K562 (cell line): ENCODE measurements around the gene LRP2. TPM values are rescaled to one million over a fixed set of nuclear protein-coding genes. Genes with fewer than 3 reads are reported as not detected.

Experiments used
- ATAC-seq: fragments of 200-7000 bp; cut with Tn5 transposase; 3 replicates; pipeline ENCODE4 v1.9.1; 2020; ENCODE audit warnings: moderate library complexity
- BruUV-seq: library from RNA; stranded (reverse); fragments of 400-500 nt; replicated peaks from 2 replicates; lab custom pipeline; 2021; lab: Mats Ljungman, UMichigan
- CTCF ChIA-PET: fragments of 300-600 bp; formaldehyde crosslinking; extraction: SDS; loops from one replicate; lab custom pipeline; 2021; ENCODE audit warnings: low intra/inter-chr PET ratio; lab: Yijun Ruan, JAX
- POLR2A ChIA-PET: fragments of 300-600, 350-650 bp; sonication (Branson Sonifier 250); formaldehyde crosslinking; extraction: SDS; loops from one replicate; lab custom pipeline; 2021; ENCODE audit warnings: antibody characterized with exemption, inconsistent platforms; lab: Yijun Ruan, JAX
- DNase-seq, 4 experiments: peaks; one replicate each; pipeline versions ENCODE4 v3.0.0 to v3.0.0-alpha.2; 2011 to 2018; ENCODE audit warnings: low spot score in 3 of 4, mixed read lengths in 3 of 4; ENCODE audit errors: extremely low read depth in 1 of 4
- FAIRE-seq: peaks from 2 replicates; lab custom pipeline; 2011; peaks lifted over from hg19 to GRCh38; lab: Jason Lieb, UNC
- H2AFZ ChIP-seq: 2 replicates; pipeline ENCODE4 v1.6.0; 2011; ENCODE audit warnings: low read depth, low read length, control low read depth, inconsistent platforms
- H3K27ac ChIP-seq: fragments of 200-600 bp; 3 replicates; pipeline ENCODE4 v1.8.0; 2011; ENCODE audit warnings: low read depth, mild to moderate bottlenecking, control low read depth, inconsistent platforms, low read length, moderate library complexity, mixed read lengths; ENCODE audit errors: extremely low read depth
- H3K27me3 ChIP-seq, 2 experiments: fragments of 300-600 bp in 1 of 2; 2 replicates in 1 of 2; 3 replicates in 1 of 2; pipeline versions ENCODE4 v1.6.0 to v1.8.0; 2011; ENCODE audit warnings: inconsistent platforms in 2 of 2, low read length in 2 of 2, mild to moderate bottlenecking in 1 of 2, mixed read lengths in 1 of 2, moderate library complexity in 1 of 2; ENCODE audit not compliant: control insufficient read depth in 2 of 2, insufficient read depth in 2 of 2
- H3K36me3 ChIP-seq: fragments of 300-600 bp; 3 replicates; pipeline ENCODE4 v1.8.0; 2011; ENCODE audit warnings: mild to moderate bottlenecking, low read length, inconsistent platforms; ENCODE audit not compliant: control insufficient read depth, insufficient read depth
- H3K4me1 ChIP-seq, 2 experiments: fragments of 200-600 bp in 1 of 2; replicated peaks in 1 of 2; 2 replicates in 1 of 2; 3 replicates in 1 of 2; pipeline versions ENCODE4 v1.5.1 to v1.8.0; 2011; ENCODE audit warnings: inconsistent platforms in 2 of 2, low read length in 2 of 2, mild to moderate bottlenecking in 1 of 2, mixed read lengths in 1 of 2, moderate library complexity in 1 of 2; ENCODE audit not compliant: control insufficient read depth in 2 of 2, insufficient read depth in 2 of 2
- H3K4me2 ChIP-seq: 2 replicates; pipeline ENCODE4 v1.6.1; 2011; ENCODE audit warnings: low read length, control low read depth, inconsistent platforms, mixed read lengths; ENCODE audit not compliant: insufficient read depth
- H3K4me3 ChIP-seq: fragments of 200-600 bp; sonication (generic), shearing (Covaris generic); 2 replicates; pipeline ENCODE4 v1.5.1; 2016; ENCODE audit warnings: control low read depth, inconsistent platforms
- H3K79me2 ChIP-seq: fragments of 200-600 bp; 3 replicates; pipeline ENCODE4 v1.8.0; 2011; ENCODE audit warnings: low read length, inconsistent platforms; ENCODE audit not compliant: control insufficient read depth, insufficient read depth
- H3K9ac ChIP-seq, 2 experiments: 2 replicates each; pipeline versions ENCODE4 v1.6.0 to v1.6.1; 2011; ENCODE audit warnings: low read depth in 2 of 2, low read length in 2 of 2, control low read depth in 1 of 2, inconsistent platforms in 1 of 2, mild to moderate bottlenecking in 1 of 2, mixed read lengths in 1 of 2; ENCODE audit not compliant: insufficient read depth in 1 of 2
- H3K9me1 ChIP-seq: one replicate; pipeline ENCODE4 v1.6.0; 2011; ENCODE audit warnings: inconsistent platforms, mild to moderate bottlenecking, low read length, moderate library complexity; ENCODE audit not compliant: control insufficient read depth, insufficient read depth
- H3K9me3 ChIP-seq: replicated peaks from 2 replicates; pipeline ENCODE4 v1.5.1; 2011; ENCODE audit warnings: low read depth, low read length, inconsistent platforms; ENCODE audit not compliant: control insufficient read depth, insufficient read depth
- H4K20me1 ChIP-seq: replicated peaks from 2 replicates; pipeline ENCODE4 v1.6.1; 2011; ENCODE audit warnings: low read length, inconsistent platforms, mixed read lengths; ENCODE audit not compliant: control insufficient read depth, insufficient read depth
- CBFA2T3 ChIP-seq: fragments of 450-650 bp; IDR thresholded peaks from 2 replicates; pipeline ENCODE4 v1.6.1; 2017
- EWSR1 ChIP-seq: fragments of 450-650 bp; IDR thresholded peaks from 2 replicates; pipeline ENCODE4 v1.6.1; 2018; ENCODE audit warnings: borderline replicate concordance, mild to moderate bottlenecking, low read depth, moderate library complexity; ENCODE audit not compliant: partially characterized antibody
- HINFP ChIP-seq: fragments of 450-650 bp; conservative IDR thresholded peaks from 2 replicates; pipeline ENCODE4 v1.6.1; 2016; ENCODE audit warnings: missing genetic modification characterization, low read depth, mild to moderate bottlenecking, control low read depth, missing compliant biosample characterization
- HNRNPH1 ChIP-seq: fragments of 200-400 bp; formaldehyde crosslinking; optimal IDR thresholded peaks from 2 replicates; pipeline ENCODE3; 2017; ENCODE audit warnings: low read depth, mild to moderate bottlenecking, low read length, moderate library complexity
- NRF1 ChIP-seq, 2 experiments: fragments of 450-650 bp; IDR thresholded peaks in 1 of 2; conservative IDR thresholded peaks in 1 of 2; 2 replicates each; pipeline ENCODE4 v1.6.1; 2014; ENCODE audit warnings: mild to moderate bottlenecking in 2 of 2
- SPI1 ChIP-seq: IDR thresholded peaks from 2 replicates; pipeline ENCODE4 v1.6.1; 2011; ENCODE audit warnings: low read depth, low read length, control low read depth, borderline replicate concordance
- SREBF1 ChIP-seq: fragments of 150-350 bp; IDR thresholded peaks from 2 replicates; pipeline ENCODE4 v1.6.1; 2014; ENCODE audit warnings: antibody characterized with exemption, low read depth, low read length, borderline replicate concordance
- TAF1 ChIP-seq: IDR thresholded peaks from 2 replicates; pipeline ENCODE4 v1.6.1; 2011; ENCODE audit warnings: mild to moderate bottlenecking, low read length, moderate library complexity; ENCODE audit not compliant: insufficient read depth, control insufficient read depth, severe bottlenecking; ENCODE audit errors: extremely low read depth
- YY1 ChIP-seq, 3 experiments: IDR thresholded peaks; 2 replicates each; pipeline ENCODE4 v1.6.1; 2011; ENCODE audit warnings: low read length in 2 of 3, mild to moderate bottlenecking in 2 of 3, moderate library complexity in 2 of 3, borderline replicate concordance in 1 of 3, control low read depth in 1 of 3, low read depth in 1 of 3; ENCODE audit not compliant: insufficient read depth in 3 of 3, insufficient replicate concordance in 2 of 3, control insufficient read depth in 1 of 3, insufficient read length in 1 of 3; ENCODE audit errors: extremely low read depth in 1 of 3
- ZBTB8A ChIP-seq: fragments of 450-650 bp; IDR thresholded peaks from 2 replicates; pipeline ENCODE4 v1.6.1; 2018; ENCODE audit warnings: mild to moderate bottlenecking, moderate library complexity; ENCODE audit not compliant: partially characterized antibody
- ZNF24 ChIP-seq: fragments of 450-650 bp; IDR thresholded peaks from 2 replicates; pipeline ENCODE4 v1.6.1; 2016
- ZNF449 ChIP-seq: fragments of 250-450 bp; sonication (Bioruptor Pico); IDR thresholded peaks from 2 replicates; pipeline ENCODE4 v1.8.0; 2022; ENCODE audit warnings: moderate library complexity, mild to moderate bottlenecking, inconsistent platforms
- WGBS: fragments of 100-300 bp; shearing (Covaris generic); methylation state at CpG from one replicate; pipeline ENCODE4 v1.1.6; 2016; ENCODE audit warnings: low coverage, mixed read lengths; ENCODE audit not compliant: insufficient coverage; ENCODE audit errors: missing lambda C conversion rate; 5-methylcytosine and 5-hydroxymethylcytosine counted together
- in situ Hi-C: fragments of 300-500 bp; cut with MboI; formaldehyde crosslinking; loops from 4 replicates; pipeline ENCODE4 v1.15.0; 2018; ENCODE audit warnings: inconsistent platforms, mixed read lengths
- intact Hi-C: fragments of 100-400 bp; cut with micrococcal nuclease; formaldehyde crosslinking; loops from 2 replicates; pipeline ENCODE4 v1.14.2; 2022
- polyA plus RNA-seq, 8 experiments: library from polyadenylated mRNA; depleted of rRNA in 4 of 8; stranded (reverse) in 5 of 8; unstranded in 3 of 8; fragments of >200 nt; fragmentation: Nextera tagmentation in 2 of 8; fragmentation: Illumina TruSeq in 1 of 8; extraction: Ambion mirVana in 2 of 8; extraction: Trizol in 1 of 8; gene quantifications; 2 replicates each; pipeline versions ENCODE4 v1.2.1 to v1.2.3, GENCODE V29; 2011 to 2014; ENCODE audit warnings: inconsistent platforms in 1 of 8, missing spikeins in 1 of 8
- total RNA-seq, 7 experiments: library from RNA; depleted of rRNA in 6 of 7; stranded (reverse); fragments of >200 nt in 6 of 7; fragmentation: Illumina TruSeq in 2 of 7; extraction: Trizol in 2 of 7; gene quantifications; 2 replicates each; pipeline versions ENCODE4 v1.2.1 to v1.2.3, GENCODE V29; 2011 to 2021; ENCODE audit warnings: low replicate concordance in 1 of 7

The LRP2 gene
- total and polyA plus RNA-seq, 9 of the 15 experiments (the other 6 are each of a cell fraction or from before 2014, with no cell fraction given) = 0.04 to 0.18 (median 0.11) TPM; not detected in 1

DNA sequence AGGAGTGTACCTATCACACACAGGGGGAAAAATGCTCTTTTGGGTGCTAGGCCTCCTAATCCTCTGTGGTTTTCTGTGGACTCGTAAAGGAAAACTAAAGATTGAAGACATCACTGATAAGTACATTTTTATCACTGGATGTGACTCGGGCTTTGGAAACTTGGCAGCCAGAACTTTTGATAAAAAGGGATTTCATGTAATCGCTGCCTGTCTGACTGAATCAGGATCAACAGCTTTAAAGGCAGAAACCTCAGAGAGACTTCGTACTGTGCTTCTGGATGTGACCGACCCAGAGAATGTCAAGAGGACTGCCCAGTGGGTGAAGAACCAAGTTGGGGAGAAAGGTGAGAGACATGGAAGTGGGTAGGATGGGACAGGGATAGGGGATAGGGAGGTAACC is 280.8 kb downstream of the LRP2 start (continued):
- TF ChIP-seq HINFP (tag) = no peak
- TF ChIP-seq CBFA2T3 = peak; percentile 28; the same call in 1 of the 2 replicates

DNA sequence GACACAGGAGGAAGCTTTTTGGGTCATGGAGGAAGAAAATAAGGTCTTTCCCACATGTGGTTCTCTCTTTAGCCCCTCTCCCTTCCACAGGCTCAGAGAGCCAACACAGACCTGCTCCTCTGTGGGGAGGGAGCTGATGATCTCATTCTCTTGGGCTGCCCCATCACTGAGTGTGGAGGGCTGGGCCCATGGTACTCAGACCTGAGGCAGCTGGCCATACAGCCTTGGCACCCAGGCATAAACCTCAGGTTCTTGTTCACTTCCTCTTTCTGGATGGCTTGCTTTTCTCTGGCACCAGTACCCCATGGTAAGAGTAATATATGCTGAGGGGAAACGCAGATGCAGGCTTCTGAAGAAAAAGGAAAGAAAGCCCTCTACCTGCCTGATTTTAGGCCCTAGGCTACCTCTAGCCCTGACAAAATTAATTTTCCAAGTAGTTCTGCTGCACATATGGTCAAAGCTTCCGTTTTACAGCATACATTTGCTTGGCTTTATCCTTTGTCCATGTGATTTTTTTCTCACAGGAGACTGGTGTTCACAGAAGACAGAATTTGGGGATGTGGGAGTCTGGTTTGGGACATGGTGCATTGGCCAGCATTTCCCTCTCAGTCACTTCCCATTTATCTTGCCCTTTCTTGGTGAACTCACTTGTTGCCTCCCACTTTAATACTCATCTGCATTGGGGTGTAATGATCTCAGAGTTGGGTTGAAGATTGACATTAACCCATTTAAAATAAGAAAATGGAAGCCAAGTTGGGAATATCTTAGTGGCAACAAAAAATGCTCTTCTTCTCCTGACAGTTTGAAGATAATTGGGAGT is 281.9 kb downstream of the LRP2 start:
- Histone ChIP-seq H3K36me3 (no peaks in the 10 kb centered on the region), H2AFZ (no peak overlapping the region), H4K20me1 (no peaks in the 10 kb centered on the region), H3K27me3 (no peaks in the 10 kb centered on the region), H3K4me2 (no peak overlapping the region), H3K27ac (no peak overlapping the region), H3K9me1 (no peaks in the 10 kb centered on the region), H3K9me3 (no peaks in the 10 kb centered on the region), H3K4me1 (peaks cover 0 to 14% of the 10 kb centered on the region in 2 experiments; a peak in 4 of 5 replicates), H3K79me2 (no peaks in the 10 kb centered on the region), H3K9ac (no peak overlapping the region), H3K4me3 (no peak overlapping the region)
- ATAC-seq (peak; percentile 82), DNase-seq (no peak), FAIRE-seq (peak; percentile 52)
- 39% methylated on average over 2 of the region's 2 CpGs for WGBS
- BruUV-seq = no TSS peak
- ChIA-PET CTCF (no interaction called here), POLR2A (interaction anchor here (1.6 kb wide), 1 partner anchor 22 kb away, joined by 3 read pairs; no protein-coding TSS in a partner anchor)
- in situ Hi-C loops = no loop called here
- intact Hi-C loops = no loop called here
- TF ChIP-seq YY1 (IDR thresholded peaks at IDR 0.05; ENCODE audit: borderline replicate concordance in 1 of 3, control insufficient read depth in 1 of 3, extremely low read depth in 1 of 3, insufficient read depth in 3 of 3, insufficient read length in 1 of 3, insufficient replicate concordance in 2 of 3, low read depth in 1 of 3, low read length in 2 of 3) = no peak
- TF ChIP-seq HNRNPH1 = no peak
- no peak for TF ChIP-seq TAF1
- no peak for TF ChIP-seq ZNF24
- no peak for TF ChIP-seq NRF1 (conservative IDR thresholded peaks at IDR 0.05 in 1 of 2, IDR thresholded peaks at IDR 0.05 in 1 of 2)
- no peak for TF ChIP-seq ZBTB8A
- no peak for TF ChIP-seq SREBF1
- TF ChIP-seq ZNF449 = no peak
- peak; percentile 97 for TF ChIP-seq SPI1
- TF ChIP-seq EWSR1 = no peak
